IPS-20b (cell line): ENCODE results near the gene LRRC3C.
"Not testable (repeated sequence)": the region's sequence is repeated elsewhere in the genome, so short reads cannot be mapped to it uniquely, and the experiment has no call there.

Experiments used
- H3K27ac ChIP-seq: one replicate; pipeline ENCODE4 v1.5.1; 2013; ENCODE audit warnings: low read length
- H3K27me3 ChIP-seq: 2 replicates; pipeline ENCODE4 v1.6.1; 2013; ENCODE audit warnings: mild to moderate bottlenecking, low read length, inconsistent platforms; ENCODE audit not compliant: insufficient read depth
- H3K36me3 ChIP-seq: 2 replicates; pipeline ENCODE4 v1.6.1; 2013; ENCODE audit warnings: low read depth, mild to moderate bottlenecking, inconsistent platforms, low read length, moderate library complexity; ENCODE audit not compliant: insufficient read depth
- H3K4me1 ChIP-seq: 2 replicates; pipeline ENCODE4 v1.6.1; 2013; ENCODE audit warnings: mild to moderate bottlenecking, control low read depth, inconsistent platforms, low read length, moderate library complexity; ENCODE audit not compliant: insufficient read depth
- H3K4me3 ChIP-seq: 2 replicates; pipeline ENCODE4 v1.5.1; 2013; ENCODE audit warnings: mild to moderate bottlenecking, low read length, inconsistent platforms
- H3K9ac ChIP-seq: 2 replicates; pipeline ENCODE4 v1.6.1; 2013; ENCODE audit warnings: low read depth, mild to moderate bottlenecking, inconsistent platforms, low read length, moderate library complexity
- H3K9me3 ChIP-seq: 2 replicates; pipeline ENCODE4 v1.6.1; 2013; ENCODE audit warnings: mild to moderate bottlenecking, low read depth, low read length, inconsistent platforms; ENCODE audit not compliant: insufficient read depth

LRRC3C gene

GRCh38 chr17:39927101-39927928 lies at the start of gene LRRC3C, which contains the start of gene ORMDL3:
LRRC3C (plus strand) TSS chr17:39927732; CDS start chr17:39941524, 13,792 bp downstream.
ORMDL3 (minus strand) TSS chr17:39927601; CDS start chr17:39924203, 3,398 bp downstream.
- peak within 1 kb of the TSS; percentile 72 for H3K27ac ChIP-seq
- H3K27me3 ChIP-seq, result no peaks in the 10 kb centered on the region
- H3K4me1 ChIP-seq, result peaks cover 4% of the 10 kb centered on the region; the same call in 1 of the 2 replicates
- no peaks in the 10 kb centered on the region for H3K9me3 ChIP-seq
- peak within 1 kb of the TSS; percentile 84; the same call in 1 of the 2 replicates for H3K9ac ChIP-seq
- H3K4me3 ChIP-seq, result peak within 1 kb of the TSS; percentile 72
- H3K36me3 ChIP-seq, result peaks cover 16% of the 10 kb centered on the region

GRCh38 chr17:39886102-39886501 lies 41.4 kb upstream of the LRRC3C start:
- not testable (repeated sequence) for H3K4me3 ChIP-seq, H3K27ac ChIP-seq, H3K9me3 ChIP-seq, H3K27me3 ChIP-seq, H3K4me1 ChIP-seq, H3K9ac ChIP-seq, H3K36me3 ChIP-seq

- no peak overlapping the region for H3K4me3 ChIP-seq
- H3K27me3 ChIP-seq, result no peaks in the 10 kb centered on the region
- H3K9me3 ChIP-seq, result no peaks in the 10 kb centered on the region
Measured at GRCh38 chr17:39887078-39887477, 40.5 kb upstream of the LRRC3C start.

GRCh38 chr17:39889200-39889599 lies 38.3 kb upstream of the LRRC3C start:
- Histone ChIP-seq H3K27me3 (no peaks in the 10 kb centered on the region), H3K4me1 (no peaks in the 10 kb centered on the region), H3K9me3 (no peaks in the 10 kb centered on the region), H3K9ac (no peak overlapping the region), H3K36me3 (no peaks in the 10 kb centered on the region), H3K4me3 (no peak overlapping the region), H3K27ac (no peak overlapping the region)

More at GRCh38 chr17:39887078-39887477, 40.5 kb upstream of the LRRC3C start:
- Histone ChIP-seq H3K9ac (no peak overlapping the region), H3K4me1 (no peaks in the 10 kb centered on the region), H3K27ac (no peak overlapping the region), H3K36me3 (no peaks in the 10 kb centered on the region)

- Histone ChIP-seq H3K36me3 (no peaks in the 10 kb centered on the region), H3K9me3 (no peaks in the 10 kb centered on the region), H3K4me3 (no peak overlapping the region), H3K4me1 (no peaks in the 10 kb centered on the region), H3K9ac (no peak overlapping the region), H3K27me3 (no peaks in the 10 kb centered on the region), H3K27ac (no peak overlapping the region)
Measured at GRCh38 chr17:39894681-39895376, 32.7 kb upstream of the LRRC3C start.

- no peaks in the 10 kb centered on the region for H3K4me1 ChIP-seq
- no peak overlapping the region for H3K27ac ChIP-seq
- no peaks in the 10 kb centered on the region for H3K27me3 ChIP-seq
- no peaks in the 10 kb centered on the region for H3K36me3 ChIP-seq
- no peaks in the 10 kb centered on the region for H3K9me3 ChIP-seq
- no peak overlapping the region for H3K9ac ChIP-seq
- H3K4me3 ChIP-seq, result no peak overlapping the region
Measured at GRCh38 chr17:39898088-39898487, 29.4 kb upstream of the LRRC3C start.

- Histone ChIP-seq H3K27ac (no peak overlapping the region), H3K36me3 (no peaks in the 10 kb centered on the region), H3K9ac (no peak overlapping the region), H3K27me3 (no peaks in the 10 kb centered on the region), H3K4me1 (no peaks in the 10 kb centered on the region), H3K4me3 (no peak overlapping the region), H3K9me3 (no peaks in the 10 kb centered on the region)
Measured at GRCh38 chr17:39899215-39899614, 28.3 kb upstream of the LRRC3C start.

GRCh38 chr17:39902027-39902426 lies 25.5 kb upstream of the LRRC3C start:
- H3K9ac ChIP-seq, H3K27me3 ChIP-seq, H3K36me3 ChIP-seq, H3K27ac ChIP-seq, H3K9me3 ChIP-seq, H3K4me1 ChIP-seq, H3K4me3 ChIP-seq: not testable (repeated sequence)

GRCh38 chr17:39903158-39903884 lies 24.2 kb upstream of the LRRC3C start:
- no peaks in the 10 kb centered on the region for H3K4me1 ChIP-seq
- H3K4me3 ChIP-seq, result no peak overlapping the region
- H3K9me3 ChIP-seq, result no peaks in the 10 kb centered on the region
- H3K27ac ChIP-seq, result no peak overlapping the region
- H3K36me3 ChIP-seq, result no peaks in the 10 kb centered on the region
- no peak overlapping the region for H3K9ac ChIP-seq
- no peaks in the 10 kb centered on the region for H3K27me3 ChIP-seq

GRCh38 chr17:39904990-39905288 lies 22.6 kb upstream of the LRRC3C start:
- Histone ChIP-seq H3K36me3 (no peaks in the 10 kb centered on the region), H3K9ac (no peak overlapping the region), H3K4me1 (no peaks in the 10 kb centered on the region), H3K9me3 (no peaks in the 10 kb centered on the region), H3K27me3 (no peaks in the 10 kb centered on the region), H3K4me3 (no peak overlapping the region), H3K27ac (no peak overlapping the region)

GRCh38 chr17:39908789-39909352 lies 18.7 kb upstream of the LRRC3C start:
- no peak overlapping the region for H3K4me3 ChIP-seq
- no peaks in the 10 kb centered on the region for H3K36me3 ChIP-seq
- H3K9me3 ChIP-seq, result no peaks in the 10 kb centered on the region
- H3K27me3 ChIP-seq, result no peaks in the 10 kb centered on the region
- H3K9ac ChIP-seq, result no peak overlapping the region
- no peak overlapping the region for H3K27ac ChIP-seq
- no peaks in the 10 kb centered on the region for H3K4me1 ChIP-seq
